HT-29 (cell line): ENCODE results near the gene ARHGAP4. TPM values are rescaled to one million over a fixed set of nuclear protein-coding genes. Genes with fewer than 3 reads are reported as not detected.
A peak's percentile ranks its signal among the peaks of the same experiment; 100 is the strongest.

Experiments
- DNase-seq: peaks from one replicate; pipeline ENCODE4 v3.0.0-alpha.2; 2015; ENCODE audit warnings: low spot score
- total RNA-seq: library from RNA; depleted of rRNA; stranded (reverse); fragments of >200 nt; shearing (Covaris generic); gene quantifications from 2 replicates; pipeline ENCODE4 v1.2.3, GENCODE V29; 2014

ARHGAP4 gene
- total RNA-seq, 1 experiment from 2014 or later, result 6.5 TPM

DNA sequence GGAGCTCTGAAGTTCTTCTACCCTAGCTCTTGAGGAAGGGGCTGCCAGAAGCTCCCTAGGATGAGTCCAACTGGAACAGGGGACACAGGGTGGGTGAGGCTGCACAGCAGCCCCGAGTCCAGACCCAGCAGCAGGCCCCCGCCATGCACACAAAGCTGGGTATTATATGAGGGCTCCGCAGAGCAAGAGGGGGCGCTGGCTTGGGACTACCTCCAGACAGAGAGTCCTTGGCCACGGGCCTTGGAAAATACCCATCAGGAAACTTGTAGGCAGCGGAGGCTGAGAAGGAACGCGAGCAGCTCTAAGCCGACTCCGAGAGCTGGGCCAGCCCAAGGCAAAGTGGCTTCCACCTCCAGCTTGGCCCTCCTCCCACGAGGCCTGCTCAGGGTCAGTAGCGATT is 37.5 kb upstream of the ARHGAP4 start:
- no peak for DNase-seq

DNA sequence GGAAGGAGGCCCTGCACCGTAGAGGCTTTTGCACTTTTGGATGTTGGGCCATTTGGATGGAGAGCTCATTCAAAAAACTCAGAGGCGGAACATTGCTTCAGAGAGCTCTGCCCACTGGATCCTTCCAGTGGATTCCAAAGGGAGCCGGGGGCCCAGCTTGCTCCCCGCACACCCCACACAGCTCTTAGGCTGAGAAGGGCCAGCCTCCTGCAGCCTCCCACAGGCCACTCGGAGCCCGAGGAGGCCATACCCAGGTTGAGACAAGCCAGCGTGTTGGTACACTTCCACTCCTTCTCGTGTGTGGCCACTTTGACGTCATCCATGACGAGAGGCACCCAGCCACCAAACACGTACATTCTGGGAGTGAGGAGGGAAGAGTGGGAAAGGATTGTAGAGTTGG is 35.2 kb upstream of the ARHGAP4 start:
- no peak for DNase-seq

DNA sequence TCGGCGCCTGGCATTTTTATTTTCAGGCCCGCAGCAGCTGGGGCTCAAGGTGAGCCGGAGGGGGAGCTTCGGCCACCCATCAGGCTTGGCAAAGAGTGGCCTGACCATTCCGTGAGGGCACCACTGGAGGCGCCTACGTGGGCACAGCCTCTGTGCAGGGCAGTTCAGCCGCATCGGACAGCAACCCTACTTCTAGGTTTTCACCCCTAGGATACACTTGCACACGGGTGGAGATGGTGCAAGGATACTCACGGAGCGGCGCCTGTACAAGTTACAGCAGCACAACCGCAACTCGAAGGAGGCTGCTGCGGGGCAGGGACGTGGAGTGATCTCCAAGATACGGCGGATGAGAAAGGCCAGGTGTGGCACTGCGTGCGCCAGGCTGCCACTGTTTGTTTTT is 34.7 kb upstream of the ARHGAP4 start:
- DNase-seq, result no peak

DNA sequence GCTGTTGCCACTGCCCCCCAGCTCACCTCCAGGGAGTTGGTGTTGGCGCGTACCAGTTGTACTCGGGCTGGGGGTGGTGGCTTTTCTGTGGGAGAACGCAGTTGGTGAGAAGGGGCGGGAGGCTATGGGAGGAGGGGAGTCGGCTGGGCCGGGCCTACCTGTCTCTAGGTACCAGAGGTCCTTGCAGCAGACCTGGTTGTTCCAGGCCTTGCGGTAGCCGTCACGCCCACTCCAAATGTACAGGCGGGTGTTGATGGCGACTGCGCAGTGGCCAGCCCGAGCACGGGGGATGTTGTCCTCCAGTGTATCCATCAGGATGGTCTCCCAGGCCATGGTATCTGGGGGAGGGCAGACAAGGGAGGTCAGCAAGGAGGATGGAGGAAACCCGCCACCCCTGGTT is 34.0 kb upstream of the ARHGAP4 start:
- DNase-seq, result no peak

DNA sequence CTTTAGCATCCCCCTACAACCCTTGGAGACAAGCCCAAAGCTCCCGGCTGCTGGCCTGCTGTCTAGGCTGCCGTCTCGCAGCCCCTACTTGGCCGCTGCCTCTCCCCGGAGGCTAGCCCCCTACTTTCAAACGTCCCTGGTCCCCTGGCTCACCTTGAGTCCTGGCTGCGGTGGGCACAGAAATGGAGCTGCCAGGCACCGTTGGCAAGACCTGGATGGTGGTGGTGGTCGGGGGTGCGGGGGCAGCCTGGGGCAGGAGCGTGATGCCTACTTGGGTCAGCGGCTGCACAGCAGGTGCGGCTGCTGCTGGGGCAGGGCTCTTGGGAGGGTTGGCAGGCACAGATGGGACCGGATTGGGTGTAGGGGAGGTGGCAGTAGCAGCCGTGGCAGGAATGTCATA is 33.6 kb upstream of the ARHGAP4 start:
- no peak for DNase-seq

DNA sequence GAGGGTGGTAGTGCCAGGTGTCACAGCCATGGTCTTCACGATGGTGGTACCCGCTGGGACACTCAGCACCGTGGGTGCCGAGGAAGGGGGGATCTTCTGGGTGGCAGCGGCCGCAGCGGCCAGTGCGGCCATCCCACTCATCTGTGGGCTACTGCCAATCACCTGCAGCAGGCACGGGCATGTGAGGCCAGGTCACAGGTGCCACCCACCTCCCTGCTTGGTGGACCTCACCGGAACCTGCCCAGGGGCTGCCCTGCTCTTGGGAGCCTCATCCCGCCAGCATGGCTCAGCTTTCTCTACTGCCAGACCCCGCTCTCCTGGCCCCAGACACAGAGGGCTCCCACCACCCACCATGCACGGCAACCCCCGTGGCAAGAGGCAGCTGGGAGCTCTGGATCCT is 32.5 kb upstream of the ARHGAP4 start:
- no peak for DNase-seq

DNA sequence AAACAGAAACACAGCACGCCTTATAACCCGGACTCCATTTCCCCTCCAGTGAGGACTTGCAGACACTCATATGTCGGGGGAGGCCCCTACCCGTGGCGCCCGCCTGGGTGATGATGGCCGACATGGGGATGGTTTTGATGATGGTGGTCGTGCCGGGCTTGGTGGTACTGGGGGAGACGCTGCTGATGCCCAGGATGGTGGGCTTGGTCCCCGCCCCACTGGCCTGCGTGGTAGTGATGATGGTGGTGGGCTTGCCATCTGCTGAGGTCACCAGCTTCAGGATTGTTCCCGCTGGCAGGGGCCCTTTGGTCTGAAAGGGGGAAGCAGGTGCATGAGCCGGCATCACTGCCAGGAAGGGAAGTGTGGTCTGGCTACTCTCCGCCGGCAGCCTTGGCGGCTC is 31.2 kb upstream of the ARHGAP4 start:
- DNase-seq, result no peak

DNA sequence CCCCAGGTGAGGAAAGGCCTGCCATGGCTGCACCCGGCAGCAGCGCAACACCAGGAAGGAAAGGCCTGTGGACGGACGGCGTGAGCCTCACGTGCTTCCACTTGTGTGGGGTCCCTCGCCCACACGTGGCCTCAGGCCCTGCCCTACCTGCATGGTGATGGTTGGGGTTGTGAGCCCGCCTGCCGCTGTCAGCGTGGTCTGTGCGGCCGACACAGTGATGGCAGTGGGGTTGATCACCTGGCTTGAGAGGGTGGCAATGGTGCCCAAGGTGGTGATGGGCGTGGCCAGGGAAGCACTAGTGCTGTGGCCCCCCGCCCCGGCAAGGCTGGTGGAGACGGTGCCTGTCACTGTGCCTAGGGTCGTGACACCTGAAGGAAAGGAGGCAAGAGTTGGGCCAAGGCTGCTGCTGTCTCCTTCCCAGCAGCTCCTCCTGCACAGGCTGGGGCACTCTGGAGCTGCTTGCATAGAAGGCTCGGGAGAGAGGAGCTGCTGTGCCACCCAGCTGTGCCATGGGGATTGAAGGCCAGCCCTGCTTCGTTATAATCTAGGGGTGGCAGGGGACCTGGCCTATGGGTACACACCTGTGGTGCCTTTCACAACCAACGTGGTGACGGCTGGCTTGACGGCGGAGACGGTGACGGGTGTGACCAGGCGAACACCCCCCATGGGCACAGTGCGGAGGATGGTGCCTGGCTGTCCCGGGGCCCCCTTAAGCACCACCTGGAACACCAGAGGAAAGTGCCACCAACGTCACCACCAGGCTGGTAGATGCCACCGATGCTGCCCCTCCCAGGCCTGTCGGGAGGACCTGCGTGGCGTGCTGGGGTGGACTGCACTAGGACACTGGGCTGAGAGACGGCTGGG is 30.2 kb upstream of the ARHGAP4 start:
- DNase-seq, result no peak

DNA sequence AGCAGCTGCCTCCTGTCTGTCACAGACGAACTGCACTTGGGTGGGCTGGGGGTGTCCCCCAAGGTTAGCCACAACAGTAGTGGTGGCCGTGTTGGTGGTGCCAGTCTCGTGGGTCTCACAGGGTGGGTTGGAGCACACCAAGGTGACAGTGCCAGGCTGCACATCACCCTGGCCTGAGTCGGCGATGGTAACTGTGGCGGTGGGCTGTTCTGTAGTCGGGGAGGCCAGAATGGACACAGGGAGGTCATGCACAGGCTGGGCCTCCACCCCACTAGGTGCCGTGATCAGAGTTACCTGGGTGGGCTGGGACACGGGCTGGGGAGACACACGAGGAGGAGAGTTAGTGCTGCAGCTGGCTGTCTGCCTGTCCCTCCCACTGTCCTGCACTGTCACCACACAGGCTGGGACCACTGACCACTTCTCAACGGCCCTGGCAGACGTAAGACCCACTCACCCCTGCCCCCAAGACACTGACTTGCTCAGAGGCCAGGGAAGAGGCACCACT is 29.2 kb upstream of the ARHGAP4 start:
- no peak for DNase-seq

DNA sequence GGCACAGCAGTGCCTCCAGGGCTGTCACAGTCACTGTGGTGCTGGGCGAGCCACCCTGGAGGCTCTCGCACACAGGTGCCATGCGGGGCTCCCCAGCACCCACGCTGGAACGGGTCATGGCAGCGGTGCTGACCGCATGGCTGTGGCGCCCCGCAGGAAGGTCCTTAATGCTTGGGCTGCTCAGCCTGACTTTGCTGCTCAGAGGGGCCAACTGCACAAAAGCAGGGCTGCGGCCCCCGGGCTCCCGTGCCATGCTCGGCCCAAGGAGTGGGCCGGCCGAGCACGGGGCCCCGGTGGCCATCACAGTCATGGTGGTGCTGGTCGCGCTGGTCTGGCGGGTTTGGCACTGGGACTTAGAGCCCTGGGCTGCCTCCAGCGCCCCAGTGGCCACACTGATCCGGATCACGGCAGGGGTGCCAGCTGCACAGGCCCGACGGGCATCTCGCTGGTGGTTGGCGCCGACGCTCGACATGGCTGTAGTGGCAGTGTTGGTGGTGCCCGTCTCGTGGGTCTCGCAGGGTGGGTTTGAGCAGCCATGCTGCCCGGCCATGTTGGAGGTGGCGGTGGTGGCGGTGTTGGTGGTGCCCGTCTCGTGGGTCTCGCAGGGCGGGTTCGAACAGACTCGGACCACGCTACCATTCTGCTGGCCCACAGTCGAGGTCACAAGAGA is 28.6 kb upstream of the ARHGAP4 start:
- DNase-seq, result no peak

DNA sequence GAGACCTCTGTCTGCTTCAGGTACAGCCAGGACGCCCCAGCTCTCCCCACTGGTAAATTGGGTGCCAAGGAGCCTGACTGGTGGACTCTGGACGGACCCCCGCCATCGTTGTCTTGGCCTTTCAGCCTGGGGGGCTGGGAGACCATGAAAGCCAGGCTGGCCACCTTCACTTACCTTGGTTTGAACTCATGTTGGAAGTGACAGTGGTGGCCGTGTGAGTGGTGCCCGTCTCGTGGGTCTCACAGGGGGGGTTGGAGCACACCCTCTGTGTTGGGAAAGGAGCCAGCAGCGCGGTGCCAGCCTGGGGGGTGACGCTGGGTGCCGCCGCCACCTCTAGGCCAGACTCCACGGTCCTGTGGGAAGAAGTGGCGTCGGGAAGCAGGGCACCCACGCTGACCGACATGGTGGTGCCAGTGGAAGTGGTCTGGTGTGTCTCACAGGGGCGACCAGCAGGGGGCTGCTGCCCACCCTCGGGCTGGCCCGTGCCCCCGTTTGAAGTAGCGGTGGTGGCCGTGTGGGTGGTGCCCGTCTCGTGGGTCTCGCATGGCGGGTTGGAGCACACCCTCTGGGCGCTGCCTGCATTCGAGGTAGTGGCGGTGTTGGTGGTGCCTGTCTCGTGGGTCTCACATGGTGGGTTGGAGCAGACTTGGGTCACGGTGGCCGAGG is 28.0 kb upstream of the ARHGAP4 start:
- DNase-seq, result no peak

DNA sequence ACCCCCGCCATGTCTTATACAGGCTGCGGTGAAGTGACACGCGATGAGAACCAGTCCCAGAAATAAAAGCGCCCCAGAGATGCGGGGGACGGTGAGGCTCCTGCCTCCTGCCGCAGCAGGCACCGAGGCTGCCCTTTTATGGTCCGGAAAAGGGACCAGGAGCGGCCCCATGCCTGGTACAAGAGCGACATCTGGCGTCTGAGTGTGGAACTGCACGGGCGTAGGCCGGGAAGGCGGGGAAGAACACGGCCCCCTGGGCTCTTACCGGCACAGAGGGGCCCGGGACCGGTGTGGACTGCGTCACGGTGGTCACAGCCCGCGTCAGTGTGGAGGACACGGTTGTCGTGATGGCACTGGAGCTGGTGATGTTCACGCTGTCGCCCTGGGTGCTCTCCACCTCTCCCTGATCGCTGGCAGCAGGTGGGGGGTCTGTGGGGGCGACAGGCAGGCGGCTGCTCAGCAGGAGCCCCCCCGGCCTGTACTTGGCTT is 27.3 kb upstream of the ARHGAP4 start:
- DNase-seq, result peak; percentile 82

DNA sequence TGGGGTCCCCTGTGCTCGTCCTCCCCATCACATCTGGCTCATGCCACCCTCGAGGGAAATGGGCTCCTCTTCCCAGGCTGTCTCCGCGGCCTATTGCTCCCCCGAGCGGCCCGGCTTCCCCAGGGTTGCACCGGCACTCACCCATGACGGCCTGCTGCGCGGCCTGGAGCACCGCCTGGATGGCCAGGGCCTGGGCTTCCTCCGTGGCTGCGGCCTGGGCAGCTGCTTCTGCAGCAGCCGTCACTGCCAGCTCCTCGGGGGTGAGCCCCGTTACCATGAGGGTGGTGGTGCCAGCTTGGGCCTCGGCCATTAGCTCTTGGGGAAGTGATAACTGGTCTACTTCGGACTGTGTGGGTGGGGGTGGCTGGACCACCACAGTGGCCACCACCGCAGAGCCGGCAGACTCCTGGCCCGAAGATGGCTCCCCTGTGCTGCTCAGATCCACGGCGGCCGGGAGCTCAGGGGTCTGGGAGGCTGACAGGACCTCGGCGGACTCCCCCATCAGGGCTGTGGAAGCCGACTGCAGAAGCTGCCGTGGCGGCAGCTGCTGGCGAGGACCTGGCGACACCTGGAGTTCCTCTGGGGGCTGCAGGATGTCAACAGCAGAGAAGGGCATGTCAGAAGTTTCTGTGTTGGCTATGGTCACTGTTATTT is 26.4 kb upstream of the ARHGAP4 start:
- no peak for DNase-seq

DNA sequence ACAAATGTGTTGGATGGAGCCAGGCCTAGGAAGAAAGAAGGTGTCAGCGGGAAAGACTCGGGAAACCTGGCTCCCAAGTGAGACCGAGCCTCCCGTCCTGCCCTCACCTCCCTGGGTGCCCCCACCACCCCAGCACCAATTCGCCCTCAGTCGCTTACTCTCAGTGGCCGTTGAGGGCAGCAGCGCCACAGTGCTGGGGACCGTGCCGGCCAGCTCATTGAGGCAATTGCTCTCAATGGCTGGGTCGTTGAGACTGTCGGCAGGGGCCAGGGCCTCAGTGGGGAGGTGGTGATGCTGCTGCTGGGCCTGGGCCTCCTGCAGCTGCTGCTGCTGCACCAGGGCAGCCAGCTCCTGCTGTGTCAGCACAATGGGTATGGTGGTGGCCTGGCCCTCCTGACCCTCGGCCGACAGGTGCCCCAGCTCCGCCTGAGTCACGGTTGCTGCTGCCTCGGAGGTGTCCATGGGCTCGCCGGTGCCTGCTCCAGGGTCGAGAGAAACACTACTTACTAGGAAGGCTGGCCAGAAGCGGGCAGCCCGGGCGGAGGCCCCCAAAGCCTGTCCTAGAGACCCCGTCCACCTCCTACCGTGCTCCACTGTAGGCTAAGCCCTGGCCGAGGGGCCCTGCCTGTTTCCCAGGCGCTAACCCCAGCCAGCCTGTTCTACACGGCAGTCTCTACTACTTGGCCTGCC is 25.8 kb upstream of the ARHGAP4 start:
- no peak for DNase-seq

DNA sequence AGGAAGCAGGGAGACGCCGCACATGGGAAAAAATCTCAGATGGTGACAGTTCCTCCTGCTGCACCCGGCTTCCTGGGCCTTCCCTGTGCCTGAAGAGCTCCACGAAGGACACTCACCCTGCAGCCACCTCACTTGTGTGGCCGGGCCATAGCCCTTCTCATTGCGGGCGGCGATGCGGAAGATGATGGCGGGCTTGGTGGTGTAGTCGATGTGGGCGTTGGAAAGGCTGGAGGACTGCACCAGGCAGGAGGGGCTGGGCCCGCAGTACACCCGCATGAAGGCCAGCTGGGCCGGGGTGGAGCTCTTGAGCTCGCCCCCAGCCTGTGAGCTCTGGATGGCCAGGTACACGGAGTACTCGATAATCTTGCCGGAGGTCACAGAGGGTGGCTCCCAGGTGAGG is 24.1 kb upstream of the ARHGAP4 start:
- no peak for DNase-seq

DNA sequence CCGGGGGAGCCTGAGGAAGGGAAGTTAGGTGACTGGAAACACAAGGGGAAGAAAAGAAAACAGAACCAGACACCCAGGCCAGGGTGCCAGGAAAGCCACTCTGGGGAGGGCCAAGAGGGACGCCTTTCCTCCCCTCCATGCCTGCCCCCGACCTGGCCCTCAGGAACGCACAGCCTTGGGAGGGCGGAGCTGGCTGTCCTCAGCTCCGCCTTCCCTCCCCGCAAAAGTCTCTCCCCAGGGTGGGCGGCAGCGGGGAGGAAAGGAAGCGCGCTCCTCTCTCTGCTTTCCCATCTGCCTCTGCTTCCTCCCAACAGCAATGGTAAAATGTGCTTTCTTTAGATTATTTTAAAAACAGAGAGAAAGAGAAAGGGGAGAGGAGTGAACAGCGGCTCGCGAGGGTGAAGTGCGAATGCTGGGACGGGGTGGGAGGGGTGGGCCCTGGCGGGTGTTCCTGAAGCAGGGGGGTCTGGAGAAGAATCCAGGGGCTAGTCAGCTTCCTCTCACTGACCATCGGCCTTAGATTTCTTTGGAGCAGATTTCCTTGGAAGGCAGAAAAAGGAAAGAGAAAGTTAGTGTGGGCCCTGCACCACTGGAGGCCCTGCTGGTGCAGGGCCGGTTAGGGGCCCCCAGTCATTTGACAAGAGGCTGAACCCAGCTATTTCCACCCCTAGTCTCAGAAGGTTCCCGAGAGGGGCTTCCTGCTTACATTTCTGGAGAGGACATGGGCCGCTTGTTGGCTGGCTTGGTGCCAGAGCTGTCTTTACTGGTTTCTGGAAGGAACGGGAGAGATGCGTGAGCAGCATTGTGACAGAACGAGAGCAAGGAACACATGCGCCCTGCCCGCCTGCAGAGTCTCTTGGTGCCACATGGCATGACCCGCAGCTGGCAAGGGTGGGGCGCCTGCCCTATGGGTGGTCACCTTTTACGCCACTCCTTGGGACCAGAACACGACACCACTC is 23.1 kb upstream of the ARHGAP4 start:
- DNase-seq, result no peak

DNA sequence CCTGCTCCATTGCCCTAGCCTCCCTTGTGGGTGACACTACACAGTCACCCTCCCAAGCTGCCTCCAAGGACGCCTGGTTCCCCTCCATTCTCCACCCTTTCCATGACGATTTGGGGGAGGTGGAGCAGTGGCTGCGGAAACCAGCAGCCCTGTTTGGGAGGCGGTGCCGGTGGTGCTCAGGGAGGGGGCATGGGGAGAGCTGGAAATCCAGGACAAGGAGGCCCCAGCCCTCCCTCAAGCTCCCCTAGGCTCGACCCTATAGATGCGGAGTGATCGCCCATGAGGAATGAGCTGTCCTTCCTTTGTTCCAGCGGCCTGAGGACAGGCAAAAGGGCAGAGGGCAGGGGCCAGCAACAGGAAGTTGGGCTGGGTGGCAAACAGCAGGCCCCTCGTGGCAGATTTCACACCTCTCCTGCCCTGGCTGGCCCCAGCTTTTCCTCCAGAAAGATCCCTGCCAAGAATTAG is 22.0 kb upstream of the ARHGAP4 start:
- no peak for DNase-seq

DNA sequence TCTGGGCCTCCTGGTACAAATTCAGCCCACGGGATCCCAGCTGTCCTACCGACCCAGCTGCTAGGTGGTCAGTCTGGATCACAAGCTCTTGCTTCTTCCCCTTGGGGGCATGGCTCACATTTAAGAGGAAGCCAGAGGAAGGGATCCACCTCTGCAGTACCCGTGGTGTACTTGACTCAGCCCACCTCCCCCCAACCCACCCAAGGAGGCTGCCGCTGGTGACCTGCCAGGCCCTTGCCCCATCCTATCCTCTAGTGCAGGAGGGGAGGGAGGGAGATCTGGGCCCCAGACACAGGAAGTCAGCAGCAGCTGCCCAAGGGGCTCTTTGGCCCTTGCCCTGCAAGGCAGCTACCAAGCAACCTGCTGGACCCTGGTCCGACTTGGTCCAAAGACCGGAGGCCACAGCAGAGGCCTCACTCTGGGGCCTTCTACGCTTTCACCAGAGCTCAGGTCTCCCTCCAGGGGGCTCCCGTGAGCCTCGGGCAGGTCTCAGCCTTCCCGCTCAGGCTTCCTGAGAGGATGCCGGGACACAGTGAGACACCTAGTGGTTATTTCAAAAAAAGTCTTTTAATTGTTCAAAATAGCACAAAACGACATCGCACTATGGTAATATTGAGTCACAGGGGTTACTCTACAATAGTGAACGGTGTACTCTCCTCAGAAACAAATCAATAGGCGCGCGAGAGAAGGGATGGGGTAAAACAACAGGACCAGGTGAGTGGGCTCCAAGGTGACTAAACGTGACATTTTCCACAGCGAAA is 21.1 kb upstream of the ARHGAP4 start:
- DNase-seq, result peak; percentile 93
